CD4-positive, alpha-beta T cell treated with Interleukin-10 for 1 hour (primary cell): ENCODE results near the gene SNX13.
A peak's percentile ranks its signal among the peaks of the same experiment; 100 is the strongest.
"Not testable (repeated sequence)": the region's sequence is repeated elsewhere in the genome, so short reads cannot be mapped to it uniquely, and the experiment has no call there.

ENCODE experiments used
- DNase-seq: peaks from one replicate; pipeline ENCODE4 v3.0.0-alpha.2; 2020

The SNX13 gene

GRCh38 chr7:17912050-17912449 lies 28.2 kb downstream of the SNX13 start:
- DNase-seq = no peak

- no peak for DNase-seq
Observed at GRCh38 chr7:17910377-17910776, 29.9 kb downstream of the SNX13 start.

GRCh38 chr7:17909310-17909709 lies 31.0 kb downstream of the SNX13 start:
- DNase-seq = not testable (repeated sequence)

DNA sequence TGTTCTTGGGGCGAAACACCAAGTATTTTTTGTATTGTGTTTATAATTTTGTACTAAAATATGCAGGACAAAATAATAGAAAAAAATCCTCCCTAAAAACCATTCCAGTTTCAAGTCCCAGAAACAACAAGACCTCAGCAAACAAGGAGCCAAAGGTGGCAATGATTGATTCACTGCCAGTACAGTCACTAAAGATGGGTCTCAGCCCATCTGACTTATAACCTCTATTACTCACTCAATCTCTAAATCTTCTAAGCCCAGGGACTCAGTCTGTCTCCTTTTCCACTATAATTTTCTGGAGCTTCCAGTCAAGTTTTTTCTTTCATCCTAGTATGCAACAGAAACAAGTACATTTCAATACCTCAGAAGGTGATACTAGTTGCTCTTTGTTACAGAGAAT lies 33.3 kb downstream of the SNX13 start:
- DNase-seq = no peak

DNA sequence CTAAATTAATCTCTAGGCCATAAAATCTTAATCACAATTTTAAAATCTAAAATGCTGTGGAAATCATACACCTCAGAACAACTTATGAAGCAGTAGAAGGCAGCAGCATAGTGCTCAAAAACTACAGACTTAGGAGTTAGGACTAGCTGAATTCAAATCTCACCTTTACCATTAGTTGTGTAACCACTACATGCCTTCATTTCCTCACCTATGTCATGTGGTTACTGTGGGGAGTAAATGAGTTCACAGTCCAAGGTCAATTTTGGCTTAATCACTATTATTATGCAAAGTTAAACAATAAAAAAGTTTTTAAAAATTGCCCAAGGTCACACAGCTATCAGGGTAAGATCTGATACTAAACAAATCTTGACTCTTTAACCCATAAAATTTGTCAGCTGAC lies 37.0 kb downstream of the SNX13 start:
- DNase-seq = peak; percentile 9

DNA sequence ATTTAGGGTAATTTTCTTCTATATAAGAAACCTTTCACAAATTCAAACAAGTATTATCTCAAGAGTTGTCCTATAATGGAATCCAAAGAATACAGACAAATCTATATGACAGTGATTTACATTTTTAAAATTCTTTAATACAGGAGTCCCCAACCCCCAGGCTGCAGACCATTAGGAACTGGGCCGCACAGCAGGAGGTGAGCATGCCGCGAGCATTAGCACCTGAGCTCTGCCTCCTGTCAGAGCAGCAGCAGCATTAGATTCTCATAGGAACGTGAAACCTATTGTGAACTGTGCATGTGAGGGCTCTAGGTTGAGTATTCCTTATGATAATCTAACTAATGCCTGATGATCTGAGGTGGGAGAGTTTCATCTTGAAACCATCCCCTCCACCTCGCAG lies 37.7 kb downstream of the SNX13 start:
- no peak for DNase-seq

DNA sequence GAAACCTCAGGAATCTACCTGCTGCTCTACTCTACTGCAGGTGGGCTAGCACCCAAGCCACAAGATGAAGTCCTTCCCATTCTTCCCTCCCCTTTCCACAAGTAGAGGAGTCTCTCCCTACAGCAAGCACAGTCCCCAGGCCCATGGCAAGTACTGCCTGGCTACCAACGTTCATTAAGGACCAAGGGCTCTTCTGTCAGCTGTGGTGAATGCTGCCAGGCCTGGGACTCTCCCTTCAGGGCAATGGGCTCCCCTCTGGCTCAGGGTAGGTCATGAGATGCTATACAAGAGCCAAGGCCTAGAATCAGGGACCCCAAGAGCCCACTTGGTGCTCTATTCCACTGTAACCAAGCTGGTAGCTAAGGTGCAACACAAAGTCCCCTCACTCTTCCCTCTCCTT lies 39.8 kb downstream of the SNX13 start:
- DNase-seq = no peak

DNA sequence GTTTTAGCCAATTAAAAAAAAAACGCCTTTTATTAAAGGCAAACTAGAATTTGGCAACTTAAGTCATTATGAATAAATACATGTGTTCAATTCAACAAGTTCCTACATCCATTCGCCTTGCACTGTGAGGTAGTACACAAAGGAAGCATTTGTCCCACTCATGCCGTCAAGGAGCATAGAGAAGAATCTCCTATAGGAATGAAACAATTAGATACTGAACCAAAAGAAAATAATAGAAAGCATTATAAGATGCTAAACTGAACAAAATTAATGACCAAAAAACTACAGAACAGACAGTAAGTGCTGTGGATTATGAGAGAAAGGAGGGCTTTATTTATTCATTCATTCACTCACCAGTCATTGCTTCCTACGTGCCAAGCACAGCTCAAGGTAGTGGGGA lies 42.2 kb downstream of the SNX13 start:
- DNase-seq = no peak

- no peak for DNase-seq
Observed at GRCh38 chr7:17887286-17887685, 53.0 kb downstream of the SNX13 start.

- no peak for DNase-seq
Observed at GRCh38 chr7:17882685-17883084, 57.6 kb downstream of the SNX13 start.

- DNase-seq = no peak
Observed at GRCh38 chr7:17879075-17879661, 61.1 kb downstream of the SNX13 start.

GRCh38 chr7:17878627-17879026 lies 61.7 kb downstream of the SNX13 start:
- DNase-seq = no peak

DNA sequence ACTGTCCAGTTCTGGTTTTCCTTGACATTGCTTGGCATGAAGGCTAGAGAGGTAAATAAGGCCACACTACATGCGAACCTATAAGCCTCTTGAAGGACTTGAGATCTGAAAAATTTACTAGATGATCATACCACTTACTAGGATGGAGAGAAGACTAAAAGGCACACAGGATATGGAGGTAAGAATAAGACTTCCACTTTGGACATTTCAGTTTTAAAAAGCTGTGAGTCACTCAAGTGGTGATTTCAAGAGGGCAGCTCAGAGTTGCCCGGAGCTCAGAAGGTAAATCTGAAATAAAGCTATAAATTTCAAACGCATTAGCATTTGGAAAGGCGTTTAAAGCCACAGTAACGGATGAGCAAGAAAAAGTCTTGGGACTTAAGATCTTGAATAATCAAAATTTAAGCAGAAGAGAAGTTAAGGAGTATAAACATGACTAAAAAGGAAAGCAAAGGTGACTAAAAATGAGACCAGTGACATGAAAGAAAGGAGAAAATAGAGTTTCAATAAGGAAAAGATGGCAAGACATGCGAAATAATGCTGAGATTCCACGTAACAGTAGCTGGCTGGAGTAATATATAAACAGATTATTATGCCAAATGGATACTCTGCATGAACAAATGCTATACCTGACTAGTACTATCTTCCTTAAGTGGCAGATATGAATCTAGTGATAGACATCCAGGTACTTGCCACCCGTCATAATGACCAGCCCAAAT lies 68.3 kb downstream of the SNX13 start:
- no peak for DNase-seq

DNA sequence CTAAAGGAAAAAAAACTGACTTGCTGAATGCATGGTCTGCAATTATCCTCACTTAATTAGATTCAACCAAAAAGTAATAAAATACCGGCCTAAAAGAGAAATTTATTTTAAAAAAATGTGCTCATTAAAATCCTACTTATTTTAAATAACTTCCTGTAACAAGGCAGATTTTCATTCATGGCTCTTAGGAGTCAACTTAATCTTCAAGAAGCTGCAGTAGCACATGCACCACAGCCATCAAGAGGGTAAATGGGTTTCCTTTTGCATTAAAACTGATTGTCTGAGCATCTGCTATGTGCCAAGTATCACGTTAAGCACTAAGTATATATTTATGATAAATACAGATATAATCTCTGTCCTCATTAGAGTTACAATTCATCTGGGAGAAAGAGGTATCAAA lies 69.9 kb downstream of the SNX13 start:
- no peak for DNase-seq

DNA sequence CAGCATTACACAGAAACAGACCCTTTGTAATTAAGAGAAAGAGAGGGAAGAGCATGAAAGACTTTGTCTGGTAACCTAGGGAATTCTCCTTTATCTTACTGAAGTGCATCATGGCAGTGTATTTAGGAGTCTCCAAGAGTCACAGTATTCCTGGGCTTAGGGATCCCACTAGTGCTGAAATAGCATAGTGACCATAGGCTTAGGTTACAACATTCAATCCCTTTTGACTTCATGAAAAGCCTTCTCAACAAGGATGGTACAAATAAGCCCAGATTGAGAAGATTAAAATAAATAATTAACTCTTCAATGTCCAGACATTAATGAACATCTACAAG lies 76.5 kb downstream of the SNX13 start:
- DNase-seq = no peak

DNA sequence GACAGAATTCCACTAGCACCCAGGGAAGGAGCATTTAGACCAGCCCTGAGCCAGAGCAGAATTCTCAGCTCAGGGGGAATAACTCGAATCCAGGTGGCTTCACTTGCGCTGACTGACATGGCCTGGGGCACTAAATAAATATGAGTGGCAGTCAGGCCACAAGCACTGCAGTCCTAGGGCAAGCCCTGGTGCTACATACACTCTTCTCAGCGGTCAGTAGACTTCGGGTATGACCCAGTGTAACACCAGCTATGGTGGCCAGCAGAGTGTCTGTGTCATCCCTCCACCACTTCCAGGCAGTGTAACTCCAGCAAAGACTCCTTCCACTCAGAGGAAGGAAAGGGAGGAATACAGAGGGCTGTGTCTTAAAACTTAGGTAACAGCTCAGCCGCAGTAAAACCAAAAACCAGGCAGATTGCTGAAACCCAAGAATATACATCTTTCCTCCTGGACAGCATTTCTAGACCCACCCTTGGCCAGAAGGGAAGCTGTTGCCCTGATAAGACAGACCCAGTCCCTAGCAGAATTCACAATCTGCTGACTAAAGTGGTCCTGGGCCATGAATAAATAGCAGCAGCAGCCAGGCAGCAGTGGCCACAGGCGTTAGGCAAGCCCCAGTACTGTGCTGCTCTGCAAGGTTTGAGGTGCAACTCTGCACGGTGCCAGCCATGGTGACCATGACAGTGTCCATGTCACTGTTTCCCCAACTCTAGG lies 77.0 kb downstream of the SNX13 start:
- DNase-seq = no peak

DNA sequence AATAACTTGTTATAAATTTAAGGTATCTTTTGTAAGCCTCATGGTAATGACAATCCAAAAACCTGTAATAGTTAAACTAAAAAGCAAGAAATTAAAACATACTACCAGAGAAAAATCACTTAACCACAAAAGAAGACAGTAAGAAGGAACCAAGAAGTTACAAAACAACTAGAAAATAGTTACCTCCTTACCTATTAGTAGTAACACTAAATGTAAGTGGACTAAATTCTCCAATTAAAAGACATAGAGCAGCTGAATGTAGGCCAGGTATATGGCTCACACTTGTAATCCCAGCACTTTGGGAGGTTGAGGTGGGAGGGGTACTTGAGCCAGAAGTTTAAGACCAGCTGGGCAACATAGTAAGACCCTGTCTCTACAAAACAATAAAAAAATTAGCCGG lies 84.0 kb downstream of the SNX13 start:
- no peak for DNase-seq

DNA sequence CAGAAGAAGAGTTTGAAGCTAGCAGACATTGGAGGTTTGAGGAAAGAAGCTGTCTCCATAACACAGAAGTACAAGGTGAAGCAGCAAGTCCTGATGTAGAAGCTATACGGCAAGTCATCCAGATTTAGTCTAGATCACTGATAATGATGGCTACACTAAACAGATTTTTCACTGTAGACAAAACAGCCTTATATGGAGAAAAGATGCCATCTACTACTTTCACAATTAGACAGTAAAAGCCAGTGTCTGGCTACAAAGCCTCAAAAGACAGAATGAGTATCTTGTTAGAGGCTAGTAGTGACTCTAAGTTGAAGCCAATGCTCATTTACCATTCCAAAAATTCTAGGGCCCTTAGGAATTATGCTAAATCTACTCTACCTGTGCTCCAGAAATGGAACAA lies 85.1 kb downstream of the SNX13 start:
- no peak for DNase-seq

GRCh38 chr7:17854261-17855047 lies 85.8 kb downstream of the SNX13 start:
- no peak for DNase-seq

DNA sequence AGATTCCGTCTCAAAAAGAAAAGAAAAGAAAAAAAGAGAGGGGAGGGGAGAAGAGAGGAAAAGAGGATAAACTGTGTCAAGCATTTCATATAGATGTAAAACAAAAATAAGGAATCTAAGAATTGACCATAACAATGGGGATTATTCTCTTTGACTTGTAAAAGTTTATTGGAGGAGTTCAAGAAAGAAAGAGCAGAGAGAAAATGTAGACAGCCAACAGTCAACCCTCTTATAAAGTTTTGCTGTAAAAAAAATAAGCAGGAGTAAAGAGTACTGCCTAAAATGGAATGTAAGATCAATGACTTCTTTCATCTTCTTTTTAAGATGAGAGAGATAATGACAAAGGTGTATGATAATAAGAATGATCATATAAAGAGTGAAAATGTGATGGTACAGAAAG lies 87.9 kb downstream of the SNX13 start:
- DNase-seq = no peak

DNA sequence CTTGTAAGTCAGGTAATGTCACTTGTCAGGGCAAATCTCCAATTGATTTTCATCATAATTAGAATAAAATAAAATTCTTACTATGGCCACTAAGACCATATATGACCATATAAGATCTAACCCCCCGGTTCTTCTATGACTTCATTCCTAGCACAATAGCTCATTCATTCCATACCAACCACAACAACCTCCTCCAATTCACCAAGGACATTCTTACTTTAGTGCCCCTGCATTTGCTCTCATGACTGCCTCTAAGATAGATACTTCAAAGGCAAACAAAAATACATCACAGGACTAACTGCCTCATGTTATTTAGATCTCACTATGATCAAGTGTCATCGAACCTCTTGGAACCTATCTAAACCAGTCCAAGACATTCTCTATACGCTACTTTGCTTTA lies 90.8 kb downstream of the SNX13 start:
- DNase-seq = no peak

DNA sequence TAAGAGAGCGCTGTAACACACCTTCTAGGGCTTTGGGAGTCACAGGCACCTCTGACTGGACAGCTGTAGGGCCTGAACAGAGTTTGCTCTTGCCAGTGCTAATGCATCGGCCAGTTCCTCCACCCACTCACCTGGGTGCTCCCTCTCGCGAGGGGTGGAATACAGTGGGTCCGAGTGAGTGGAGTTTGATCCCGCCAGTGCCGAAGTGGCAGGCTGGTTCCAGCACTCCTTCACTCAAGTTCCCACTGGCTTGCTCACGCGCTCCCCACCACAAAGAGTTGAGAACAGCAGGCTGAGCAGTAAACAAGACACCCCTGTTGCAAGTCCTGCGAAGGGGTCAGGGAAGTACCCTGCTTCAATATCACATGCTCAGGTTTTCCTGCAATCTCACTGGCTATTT lies 91.8 kb downstream of the SNX13 start:
- DNase-seq = no peak

DNA sequence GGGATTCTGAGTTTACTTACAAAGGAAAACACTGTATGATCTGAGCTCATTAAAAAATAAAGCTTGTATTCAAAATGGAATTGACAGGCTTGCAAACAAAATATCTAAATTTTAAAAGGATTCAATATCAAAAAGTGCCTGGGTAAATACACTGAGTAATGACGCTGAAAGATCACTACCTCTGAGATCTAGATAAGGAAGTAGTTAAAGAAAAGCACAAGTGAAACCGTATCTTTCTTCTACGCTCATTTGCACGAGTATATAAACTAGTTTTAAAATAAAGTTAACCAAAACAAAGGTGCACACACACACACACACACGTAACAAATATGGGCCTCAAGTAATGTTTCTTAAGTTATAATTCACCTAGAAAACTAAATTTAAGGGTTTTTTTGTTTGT lies 93.4 kb downstream of the SNX13 start:
- no peak for DNase-seq

GRCh38 chr7:17845197-17845547 lies 95.1 kb downstream of the SNX13 start:
- no peak for DNase-seq
